Kidney (tissue), 14 donors: ENCODE measurements around the gene PDE3B. TPM values are rescaled to one million over a fixed set of nuclear protein-coding genes. Genes with fewer than 3 reads are reported as not detected.

Source experiments
- DNase-seq, 5 donors: peaks; one replicate each; pipeline ENCODE4 v3.0.0-alpha.2; 2013 to 2020
- FAIRE-seq: peaks from 2 replicates; lab custom pipeline; 2012; peaks lifted over from hg19 to GRCh38; lab: Jason Lieb, UNC
- H3K27ac ChIP-seq, 2 donors: one replicate each; pipeline ENCODE4 v1.7.0; 2013; ENCODE audit warnings: low read depth in 2 of 2, low read length in 2 of 2, inconsistent platforms in 1 of 2
- H3K27me3 ChIP-seq: one replicate; pipeline ENCODE4 v1.7.1; 2013; ENCODE audit warnings: low read length, inconsistent platforms; ENCODE audit not compliant: control insufficient read depth, insufficient read depth
- H3K36me3 ChIP-seq, 3 donors: one replicate each; pipeline versions ENCODE4 v1.7.0 to v1.7.1; 2013; ENCODE audit warnings: low read length in 3 of 3, control low read depth in 1 of 3, inconsistent platforms in 1 of 3; ENCODE audit not compliant: insufficient read depth in 3 of 3, control insufficient read depth in 2 of 3
- H3K4me1 ChIP-seq, 3 donors: one replicate each; pipeline versions ENCODE4 v1.7.0 to v1.7.1; 2013; ENCODE audit warnings: low read length in 3 of 3, inconsistent platforms in 1 of 3, low read depth in 1 of 3; ENCODE audit not compliant: control insufficient read depth in 2 of 3, insufficient read depth in 2 of 3
- H3K4me3 ChIP-seq, 3 donors: one replicate each; pipeline versions ENCODE4 v1.7.0 to v1.8.1; 2013; ENCODE audit warnings: low read length in 3 of 3, control low read depth in 1 of 3, inconsistent platforms in 1 of 3
- H3K9ac ChIP-seq, 3 donors: one replicate each; pipeline versions ENCODE4 v1.7.0 to v1.7.1; 2013; ENCODE audit warnings: low read length in 3 of 3, control low read depth in 1 of 3, inconsistent platforms in 1 of 3
- H3K9me3 ChIP-seq, 3 donors: one replicate each; pipeline versions ENCODE4 v1.7.0 to v1.7.1; 2013; ENCODE audit warnings: low read length in 3 of 3, control low read depth in 1 of 3, inconsistent platforms in 1 of 3; ENCODE audit not compliant: control insufficient read depth in 2 of 3, insufficient read depth in 1 of 3
- CTCF ChIP-seq: IDR thresholded peaks from 3 replicates; pipeline ENCODE4 v1.5.1; 2012; ENCODE audit warnings: mild to moderate bottlenecking, moderate library complexity, borderline replicate concordance; ENCODE audit not compliant: insufficient read depth; ENCODE audit errors: extremely low read depth
- intact Hi-C: fragments of 100-400 bp; cut with DNase I; formaldehyde crosslinking; loops from one replicate; pipeline ENCODE4 v1.11.1; 2022
- polyA plus RNA-seq: library from polyadenylated mRNA; stranded (reverse); fragments of 350-450 nt; fragmentation: Illumina TruSeq; extraction: RNeasy Lipid Tissue Mini Kit (QIAGEN cat#74804); gene quantifications from one replicate; pipeline ENCODE4 v1.2.3, GENCODE V29; 2014; ENCODE audit warnings: low read depth, low replicate concordance; ENCODE audit not compliant: insufficient read depth
- total RNA-seq: library from RNA; stranded (reverse); fragmentation: NEBNext Ultra II Directional; extraction: Animal tissue kit (Norgen Biotek cat#: 25700); gene quantifications from one replicate; pipeline ENCODE4 v1.2.1, GENCODE V29; 2021
- donor health status: control.
- donor health status: control.
- donor health status: control.
- donor health status: control.
- donor health status: control.
- donor health status: DM: yes; HTN: yes; CAD: no.
- donor health status: Normal renal cell carcinoma (clear cell type).

Gene PDE3B
- total and polyA plus RNA-seq, 2 donors from 2014 or later, result 0.99 to 7.4 TPM

- FAIRE-seq (no peak), DNase-seq (no peak)
- Histone ChIP-seq H3K9ac (no peak overlapping the region), H3K4me1 (peaks cover 0 to 5% (median 0%) of the 10 kb centered on the region in 3 donors), H3K36me3 (no peaks in the 10 kb centered on the region), H3K27me3 (no peaks in the 10 kb centered on the region), H3K27ac (no peak overlapping the region), H3K9me3 (no peaks in the 10 kb centered on the region), H3K4me3 (no peak overlapping the region)
- intact Hi-C loops, result no loop called here
- no peak for TF ChIP-seq CTCF
Observed at GRCh38 chr11:14622223-14622954, 21.2 kb upstream of the PDE3B start.

GRCh38 chr11:14623036-14623435, 20.6 kb upstream of the PDE3B start:
- intact Hi-C loops, result no loop called here
- Histone ChIP-seq H3K36me3 (no peaks in the 10 kb centered on the region), H3K9ac (no peak overlapping the region), H3K9me3 (no peaks in the 10 kb centered on the region), H3K4me1 (peaks cover 0 to 1% (median 0%) of the 10 kb centered on the region in 3 donors), H3K27ac (no peak overlapping the region), H3K4me3 (no peak overlapping the region), H3K27me3 (no peaks in the 10 kb centered on the region)
- no peak for TF ChIP-seq CTCF
- FAIRE-seq (no peak), DNase-seq (no peak)

- no peak overlapping the region for H3K27ac ChIP-seq
- H3K36me3 ChIP-seq, result no peaks in the 10 kb centered on the region
- H3K9ac ChIP-seq, result no peak overlapping the region
- H3K4me3 ChIP-seq, result no peak overlapping the region
- TF ChIP-seq CTCF, result no peak
- no peaks in the 10 kb centered on the region for H3K9me3 ChIP-seq
- intact Hi-C loops, result no loop called here
- H3K27me3 ChIP-seq, result no peaks in the 10 kb centered on the region
- DNase-seq (no peak), FAIRE-seq (no peak)
- H3K4me1 ChIP-seq, result no peaks in the 10 kb centered on the region
Observed at GRCh38 chr11:14625586-14626205, 17.9 kb upstream of the PDE3B start.
